A549 (cell line): ENCODE data around the gene PLK5. TPM values are rescaled to one million over a fixed set of nuclear protein-coding genes. Genes with fewer than 3 reads are reported as not detected.

Source experiments
- ATAC-seq, 2 experiments: fragments of 200-7000 bp in 1 of 2; fragments of >200 bp in 1 of 2; cut with Nextera tagmentation in 1 of 2; cut with Tn5 transposase in 1 of 2; 3 replicates each; pipeline versions ENCODE4 v1.8.0 to v1.9.1; 2018 to 2020; ENCODE audit warnings: mild to moderate bottlenecking in 1 of 2, moderate library complexity in 1 of 2
- CTCF ChIA-PET: fragments of 300-600 bp; sonication (Branson Sonifier 250); formaldehyde crosslinking; extraction: SDS; loops from one replicate; lab custom pipeline; 2021; ENCODE audit warnings: antibody characterized with exemption, inconsistent platforms; lab: Yijun Ruan, JAX
- POLR2A ChIA-PET: fragments of 350-600 bp; formaldehyde crosslinking; extraction: SDS; loops from one replicate; lab custom pipeline; 2021; ENCODE audit warnings: antibody characterized with exemption, inconsistent platforms; lab: Yijun Ruan, JAX
- DNase-seq, 2 experiments: peaks; one replicate each; pipeline versions ENCODE4 v3.0.0 to v3.0.0-alpha.2; 2011 to 2016; ENCODE audit warnings: low read depth in 1 of 2, low spot score in 1 of 2
- FAIRE-seq: peaks from 2 replicates; lab custom pipeline; 2011; peaks lifted over from hg19 to GRCh38; lab: Jason Lieb, UNC
- H3K27ac ChIP-seq, 2 experiments: fragments of >200 bp; sonication (Bioruptor Twin); formaldehyde crosslinking; 3 replicates each; pipeline ENCODE4 v1.5.1; 2016 to 2017
- H3K4me1 ChIP-seq: fragments of >200 bp; sonication (Bioruptor Twin); formaldehyde crosslinking; 3 replicates; pipeline ENCODE4 v1.6.1; 2016
- H3K4me2 ChIP-seq: fragments of >200 bp; sonication (Bioruptor Twin); formaldehyde crosslinking; 3 replicates; pipeline ENCODE4 v1.6.1; 2016
- H3K4me3 ChIP-seq: fragments of >200 bp; sonication (Bioruptor Twin); formaldehyde crosslinking; 3 replicates; pipeline ENCODE4 v1.5.1; 2016
- H3K9me3 ChIP-seq: fragments of >200 bp; sonication (Bioruptor Twin); formaldehyde crosslinking; 3 replicates; pipeline ENCODE4 v1.6.1; 2016
- ATOH8 ChIP-seq: fragments of 250-450 bp; sonication (Bioruptor Pico); IDR thresholded peaks from 2 replicates; pipeline ENCODE4 v1.5.0; 2020; ENCODE audit warnings: low read depth, mild to moderate bottlenecking, moderate library complexity
- CBX2 ChIP-seq: fragments of 200-600 bp; sonication (generic); IDR thresholded peaks from 2 replicates; pipeline ENCODE4 v1.6.1; 2016; ENCODE audit warnings: low read depth, mild to moderate bottlenecking, borderline replicate concordance
- CEBPB ChIP-seq, 2 experiments: fragments of >200 bp in 1 of 2; sonication (Bioruptor Twin) in 1 of 2; formaldehyde crosslinking in 1 of 2; IDR thresholded peaks; 2 replicates each; pipeline ENCODE4 v1.6.1; 2012 to 2016
- E2F6 ChIP-seq: IDR thresholded peaks from 2 replicates; pipeline ENCODE4 v1.6.1; 2012; ENCODE audit warnings: low read depth, borderline replicate concordance
- EHF ChIP-seq: fragments of 250-450 bp; sonication (Bioruptor Pico); IDR thresholded peaks from 2 replicates; pipeline ENCODE4 v1.5.0; 2020; ENCODE audit warnings: mild to moderate bottlenecking
- EP300 ChIP-seq, 2 experiments: fragments of >200 bp; sonication (Bioruptor Twin); formaldehyde crosslinking; IDR thresholded peaks; 2 replicates in 1 of 2; 3 replicates in 1 of 2; pipeline ENCODE4 v1.6.1; 2016 to 2017
- FOSB ChIP-seq: fragments of 250-450 bp; sonication (Bioruptor Pico); IDR thresholded peaks from 2 replicates; pipeline ENCODE4 v1.5.0; 2020; ENCODE audit warnings: mild to moderate bottlenecking, moderate library complexity
- FOXS1 ChIP-seq: fragments of 250-450 bp; sonication (Bioruptor Pico); IDR thresholded peaks from 2 replicates; pipeline ENCODE4 v1.5.0; 2020; ENCODE audit warnings: mild to moderate bottlenecking, moderate library complexity
- HOXA7 ChIP-seq: fragments of 250-450 bp; sonication (Bioruptor Pico); IDR thresholded peaks from 2 replicates; pipeline ENCODE4 v1.5.0; 2020; ENCODE audit warnings: mild to moderate bottlenecking, moderate library complexity
- HOXB5 ChIP-seq: fragments of 250-450 bp; sonication (Bioruptor Pico); IDR thresholded peaks from 2 replicates; pipeline ENCODE4 v1.5.0; 2020; ENCODE audit warnings: mild to moderate bottlenecking, moderate library complexity
- KDM1A ChIP-seq: fragments of 200-600 bp; sonication (generic); IDR thresholded peaks from 2 replicates; pipeline ENCODE4 v1.6.1; 2016; ENCODE audit warnings: low read depth, mild to moderate bottlenecking
- KDM5A ChIP-seq: fragments of 200-600 bp; sonication (generic); IDR thresholded peaks from 2 replicates; pipeline ENCODE4 v1.6.1; 2016; ENCODE audit warnings: antibody characterized with exemption, mild to moderate bottlenecking
- MAX ChIP-seq: IDR thresholded peaks from 2 replicates; pipeline ENCODE4 v1.6.1; 2012
- NPAS2 ChIP-seq: fragments of 250-450 bp; sonication (Bioruptor Pico); IDR thresholded peaks from 2 replicates; pipeline ENCODE4 v1.8.0; 2022; ENCODE audit warnings: mild to moderate bottlenecking, moderate library complexity, borderline replicate concordance
- NR3C1 ChIP-seq: fragments of >200 bp; sonication (Bioruptor Twin); formaldehyde crosslinking; IDR thresholded peaks from 3 replicates; pipeline ENCODE4 v1.6.1; 2017
- PHF8 ChIP-seq: fragments of 200-600 bp; sonication (generic); IDR thresholded peaks from 2 replicates; pipeline ENCODE4 v1.6.1; 2016; ENCODE audit warnings: low read depth, mild to moderate bottlenecking, antibody characterized with exemption, moderate library complexity, borderline replicate concordance
- POLR2A ChIP-seq: IDR thresholded peaks from 2 replicates; pipeline ENCODE4 v1.6.1; 2012; ENCODE audit warnings: mild to moderate bottlenecking, low read length
- RCOR1 ChIP-seq: fragments of 150-350 bp; IDR thresholded peaks from 2 replicates; pipeline ENCODE4 v1.6.1; 2014; ENCODE audit warnings: antibody characterized with exemption, low read length, low read depth
- RFX5 ChIP-seq: fragments of 450-650 bp; IDR thresholded peaks from 2 replicates; pipeline ENCODE4 v1.7.1; 2014; ENCODE audit warnings: antibody characterized with exemption, mild to moderate bottlenecking, moderate library complexity
- SMC3 ChIP-seq: fragments of >200 bp; sonication (Bioruptor Twin); formaldehyde crosslinking; IDR thresholded peaks from 3 replicates; pipeline ENCODE4 v1.6.1; 2018; ENCODE audit warnings: inconsistent platforms
- USF2 ChIP-seq: fragments of 450-650 bp; IDR thresholded peaks from 2 replicates; pipeline ENCODE4 v1.6.1; 2014; ENCODE audit warnings: antibody characterized with exemption
- ZFP36 ChIP-seq: fragments of 450-650 bp; IDR thresholded peaks from 2 replicates; pipeline ENCODE4 v1.6.1; 2014; ENCODE audit warnings: borderline replicate concordance; ENCODE audit not compliant: partially characterized antibody
- ZNF302 ChIP-seq: fragments of 250-450 bp; sonication (Bioruptor Pico); IDR thresholded peaks from 2 replicates; pipeline ENCODE4 v1.9.0; 2021; ENCODE audit warnings: inconsistent platforms, mild to moderate bottlenecking, moderate library complexity
- ZSCAN20 ChIP-seq: fragments of 250-450 bp; sonication (Bioruptor Pico); IDR thresholded peaks from 2 replicates; pipeline ENCODE4 v1.8.0; 2022; ENCODE audit warnings: mild to moderate bottlenecking, moderate library complexity
- WGBS: methylation state at CpG from one replicate; pipeline ENCODE4 v1.1.6; 2017; ENCODE audit errors: missing lambda C conversion rate; 5-methylcytosine and 5-hydroxymethylcytosine counted together
- polyA plus RNA-seq, 4 experiments: library from polyadenylated mRNA; depleted of rRNA in 3 of 4; stranded (reverse); fragments of >200 nt; fragmentation: RNase III in 1 of 4; extraction: RNeasy Plus Mini Kit Qiagen cat#74134 plus additional on column Dnase treatment in 1 of 4; gene quantifications; 2 replicates in 3 of 4; 3 replicates in 1 of 4; pipeline ENCODE4 v1.2.3, GENCODE V29; 2011 to 2017

PLK5 gene
- polyA plus RNA-seq, 2 of the 4 experiments (the other 2 are of a cell fraction): not detected

- Histone ChIP-seq H3K9me3 (no peaks in the 10 kb centered on the region), H3K4me3 (peak overlapping the region; percentile 76), H3K4me1 (peaks cover 4% of the 10 kb centered on the region; the same call in 1 of the 3 replicates), H3K4me2 (peak overlapping the region; percentile 98), H3K27ac (peak overlapping the region; percentile 82 to 92)
- ATAC-seq (peak in 1 of 2 experiments; percentile 48; a peak in 4 of 6 replicates), DNase-seq (no peak), FAIRE-seq (no peak)
- ChIA-PET POLR2A (interaction anchor here (1.0 kb wide), 1 partner anchor 26 kb away, joined by 4 read pairs; no protein-coding TSS in a partner anchor), CTCF (interaction anchor here (0.6 to 3.8 kb wide), 4 partner anchors 21 to 105 kb away, joined by 3 to 19 read pairs (median 4); no protein-coding TSS in a partner anchor)
- no CpG with 5 or more reads among the region's 108 CpGs for WGBS
- TF ChIP-seq PHF8 (no peak), KDM1A (no peak), RFX5 (no peak), HOXA7 (no peak), HOXB5 (no peak), ZFP36 (no peak), ZNF302 (CRISPR knock-in tag) (no peak), POLR2A (no peak), FOSB (CRISPR knock-in tag) (no peak), NPAS2 (no peak), RCOR1 (no peak), MAX (no peak), NR3C1 (no peak), ATOH8 (no peak), E2F6 (no peak), KDM5A (no peak), FOXS1 (CRISPR knock-in tag) (no peak), SMC3 (no peak), USF2 (no peak), CEBPB (IDR thresholded peaks at IDR 0.05) (no peak)
Measured at GRCh38 chr19:1567116-1567847, 43.4 kb downstream of the PLK5 start.

GRCh38 chr19:1567848-1568227 lies 44.0 kb downstream of the PLK5 start:
- CTCF ChIA-PET: interaction anchor here (0.6 to 3.8 kb wide), 2 partner anchors 21 to 83 kb away, joined by 4 to 19 read pairs; no protein-coding TSS in a partner anchor
- Histone ChIP-seq H3K4me3 (peak overlapping the region; percentile 76), H3K4me1 (peaks cover 4% of the 10 kb centered on the region; the same call in 1 of the 3 replicates), H3K4me2 (peak overlapping the region; percentile 98), H3K27ac (peak overlapping the region; percentile 82 to 92; a peak in 5 of 6 replicates), H3K9me3 (no peaks in the 10 kb centered on the region)
- TF ChIP-seq USF2 (no peak), CBX2 (no peak), ZSCAN20 (no peak), EP300 (IDR thresholded peaks at IDR 0.05) (no peak), EHF (CRISPR knock-in tag) (no peak), POLR2A (no peak)
- POLR2A ChIA-PET: no interaction called here
- ATAC-seq: peak in 1 of 2 experiments; percentile 36; a peak in 1 of 6 replicates
- WGBS: no CpG with 5 or more reads among the region's 73 CpGs
- DNase-seq: no peak
- FAIRE-seq: no peak
